SU-DHL-6 (cell line): ENCODE results near the gene CWH43.

Experiments
- H2AFZ ChIP-seq: fragments of 200-600 bp; sonication (generic); 2 replicates; pipeline ENCODE4 v1.6.1; 2014; ENCODE audit warnings: low read depth, mild to moderate bottlenecking, moderate library complexity, mixed read lengths, antibody characterized with exemption, low read length; ENCODE audit not compliant: severe bottlenecking
- H3F3A ChIP-seq: fragments of 200-600 bp; shearing (Covaris generic); 2 replicates; pipeline ENCODE4 v1.6.0; 2016; ENCODE audit warnings: antibody characterized with exemption, mild to moderate bottlenecking; ENCODE audit not compliant: insufficient read depth
- H3K27ac ChIP-seq: fragments of 200-600 bp; sonication (generic); 2 replicates; pipeline ENCODE4 v1.5.1; 2016; ENCODE audit warnings: low read depth, mild to moderate bottlenecking, low read length, moderate library complexity, mixed read lengths
- H3K27me3 ChIP-seq: fragments of 200-600 bp; sonication (generic), shearing (Covaris generic); 2 replicates; pipeline ENCODE4 v1.6.0; 2014; ENCODE audit warnings: mild to moderate bottlenecking, low read length
- H3K36me3 ChIP-seq: fragments of 200-600 bp; sonication (generic); 2 replicates; pipeline ENCODE4 v1.6.1; 2014; ENCODE audit warnings: mild to moderate bottlenecking, low read length, mixed read lengths
- H3K4me2 ChIP-seq: fragments of 300-600, 200-600 bp; shearing (Covaris generic), sonication (generic); 2 replicates; pipeline ENCODE4 v1.6.0; 2014; ENCODE audit warnings: low read length, low read depth, mild to moderate bottlenecking; ENCODE audit not compliant: poor library complexity, severe bottlenecking
- H3K4me3 ChIP-seq: fragments of 200-600 bp; sonication (generic); 2 replicates; pipeline ENCODE4 v1.5.1; 2014; ENCODE audit warnings: antibody characterized with exemption, low read length, mild to moderate bottlenecking, mixed read lengths; ENCODE audit not compliant: insufficient read depth, poor library complexity, severe bottlenecking
- H3K79me2 ChIP-seq: fragments of 200-600 bp; sonication (generic); 2 replicates; pipeline ENCODE4 v1.6.1; 2014; ENCODE audit warnings: mild to moderate bottlenecking, low read length, moderate library complexity; ENCODE audit not compliant: insufficient read depth
- H3K9ac ChIP-seq: fragments of 200-600 bp; sonication (generic); 2 replicates; pipeline ENCODE4 v1.7.0; 2014; ENCODE audit warnings: mild to moderate bottlenecking, low read length
- H3K9me2 ChIP-seq: fragments of 200-600 bp; sonication (generic); replicated peaks from 2 replicates; pipeline ENCODE4 v1.6.1; 2014; ENCODE audit warnings: low read length; ENCODE audit not compliant: insufficient read depth
- H3K9me3 ChIP-seq: fragments of 200-600 bp; sonication (generic); 2 replicates; pipeline ENCODE4 v1.6.1; 2014; ENCODE audit warnings: low read length, mixed read lengths; ENCODE audit not compliant: insufficient read depth
- H4K20me1 ChIP-seq: fragments of 200-600 bp; sonication (generic); 2 replicates; pipeline ENCODE4 v1.6.1; 2014; ENCODE audit warnings: low read depth, mild to moderate bottlenecking, antibody characterized with exemption, low read length, moderate library complexity, mixed read lengths
- CTCF ChIP-seq: fragments of 200-600 bp; sonication (generic); IDR thresholded peaks from one replicate; pipeline ENCODE4 v1.5.1; 2017; ENCODE audit warnings: antibody characterized with exemption, mild to moderate bottlenecking, low read length, moderate library complexity; ENCODE audit not compliant: insufficient read depth, poor library complexity, severe bottlenecking
- EZH2phosphoT487 ChIP-seq: fragments of 200-600 bp; sonication (generic), shearing (Covaris generic); conservative IDR thresholded peaks from 2 replicates; pipeline ENCODE4 v1.6.1; 2018; ENCODE audit warnings: mild to moderate bottlenecking, antibody characterized with exemption, low read length, moderate library complexity, mixed read lengths

CWH43 gene

DNA sequence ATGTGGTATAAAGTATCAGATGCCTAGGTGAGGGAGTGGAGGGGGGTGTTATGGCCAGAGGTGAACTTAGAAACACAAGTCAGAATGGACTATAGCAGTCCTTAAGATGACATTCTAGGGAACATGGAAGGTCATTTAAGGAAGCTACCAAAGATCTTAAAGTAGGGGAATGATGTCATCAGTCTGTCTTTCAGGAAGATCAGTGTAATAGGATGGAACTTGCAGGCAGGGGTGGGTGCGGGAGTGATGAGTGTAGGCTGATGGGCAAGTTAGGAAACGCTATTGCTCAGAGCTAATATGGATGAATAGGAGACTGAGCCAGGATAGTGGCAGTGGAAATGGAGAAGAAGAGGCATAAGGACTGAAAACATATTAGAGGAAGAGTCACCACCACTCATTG is 27.5 kb upstream of the CWH43 start:
- H4K20me1 ChIP-seq: no peaks in the 10 kb centered on the region
- no peaks in the 10 kb centered on the region for H3K36me3 ChIP-seq
- H3K27me3 ChIP-seq: no peaks in the 10 kb centered on the region
- H3K9me3 ChIP-seq: no peaks in the 10 kb centered on the region
- TF ChIP-seq CTCF (no peak), EZH2phosphoT487 (no peak)
- no peak overlapping the region for H3K4me3 ChIP-seq
- no peaks in the 10 kb centered on the region for H3K9me2 ChIP-seq
- H2AFZ ChIP-seq: no peak overlapping the region
- no peak overlapping the region for H3K4me2 ChIP-seq
- H3F3A ChIP-seq: no peaks in the 10 kb centered on the region
- H3K79me2 ChIP-seq: no peaks in the 10 kb centered on the region
- H3K27ac ChIP-seq: no peak overlapping the region
- no peak overlapping the region for H3K9ac ChIP-seq

DNA sequence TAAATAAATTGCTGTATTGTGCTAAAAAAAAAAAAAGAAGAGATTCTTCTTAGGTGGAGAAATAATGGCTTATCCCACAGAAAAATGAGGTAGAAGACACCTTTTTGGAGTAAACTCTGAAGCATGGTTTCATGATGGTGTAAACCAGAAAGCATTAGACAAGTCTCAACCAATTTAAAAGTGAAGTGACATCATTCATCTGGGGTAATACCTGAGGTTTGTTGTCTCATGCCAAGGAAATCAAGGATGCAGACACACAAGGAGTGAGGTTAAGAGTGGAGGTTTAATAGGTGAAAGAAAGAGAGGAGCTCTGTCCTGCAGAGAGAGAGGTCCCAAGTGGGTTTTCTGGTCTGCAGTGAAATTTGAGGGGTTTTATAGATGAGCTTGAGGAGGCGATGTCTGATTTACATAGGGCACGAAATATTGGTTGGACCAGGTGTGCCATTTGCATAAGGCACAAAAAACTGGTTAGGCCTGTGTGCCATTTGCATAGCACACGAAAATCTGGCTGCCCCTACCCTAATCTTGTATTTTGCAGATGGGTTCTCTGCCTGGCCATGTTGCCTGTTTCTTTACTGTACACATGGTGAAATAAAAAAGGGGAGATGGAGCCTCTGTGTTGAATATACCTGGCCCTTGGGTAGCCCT is 25.0 kb upstream of the CWH43 start:
- H3K9me2 ChIP-seq: no peaks in the 10 kb centered on the region
- H3K27ac ChIP-seq: no peak overlapping the region
- no peak overlapping the region for H3K4me2 ChIP-seq
- H3K4me3 ChIP-seq: no peak overlapping the region
- no peak overlapping the region for H3K9ac ChIP-seq
- no peaks in the 10 kb centered on the region for H3K36me3 ChIP-seq
- no peaks in the 10 kb centered on the region for H3F3A ChIP-seq
- no peaks in the 10 kb centered on the region for H3K79me2 ChIP-seq
- no peaks in the 10 kb centered on the region for H3K9me3 ChIP-seq
- H3K27me3 ChIP-seq: no peaks in the 10 kb centered on the region
- no peaks in the 10 kb centered on the region for H4K20me1 ChIP-seq
- H2AFZ ChIP-seq: no peak overlapping the region
- TF ChIP-seq CTCF (no peak), EZH2phosphoT487 (no peak)

GRCh38 chr4:48962636-48963035 is 23.4 kb upstream of the CWH43 start:
- Histone ChIP-seq H3K4me2 (no peak overlapping the region), H3K36me3 (no peaks in the 10 kb centered on the region), H4K20me1 (no peaks in the 10 kb centered on the region), H3K9me3 (no peaks in the 10 kb centered on the region), H3K9ac (no peak overlapping the region), H3K27me3 (no peaks in the 10 kb centered on the region), H3K4me3 (no peak overlapping the region), H3K27ac (no peak overlapping the region), H3K79me2 (no peaks in the 10 kb centered on the region), H2AFZ (no peak overlapping the region), H3K9me2 (no peaks in the 10 kb centered on the region), H3F3A (no peaks in the 10 kb centered on the region)
- TF ChIP-seq EZH2phosphoT487 (no peak), CTCF (no peak)
